ENCODE data around the gene EZR.

EZR gene

GRCh38 chr6:158776737-158777136, 42.4 kb downstream of the EZR start:
- DNase-seq (ENCODE audit: low read depth in 3 of 3), result no peak

DNA sequence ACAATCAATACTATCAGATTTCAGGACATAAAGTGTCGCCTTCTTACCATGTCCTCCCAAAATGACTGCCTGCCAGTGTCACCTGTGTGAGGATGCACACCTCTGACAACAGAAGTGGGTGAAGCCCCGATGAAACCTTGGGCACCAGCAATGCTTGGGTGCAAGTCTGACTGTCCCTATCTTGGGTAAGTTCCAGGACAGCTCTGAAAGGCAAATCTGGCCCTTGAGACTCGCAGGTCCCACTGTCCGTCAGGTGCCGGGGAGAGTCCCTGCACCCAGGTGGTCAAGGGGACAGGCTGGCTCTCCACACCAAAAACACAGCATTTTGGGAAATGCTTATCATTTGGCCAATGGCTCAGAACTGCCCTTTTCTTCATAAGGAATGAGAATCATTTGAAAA, 43.3 kb downstream of the EZR start:
- no peak for DNase-seq (ENCODE audit: low read depth in 3 of 3)

- DNase-seq (ENCODE audit: low read depth in 3 of 3), result no peak
Measured at GRCh38 chr6:158774717-158775449, 44.3 kb downstream of the EZR start.

GRCh38 chr6:158773581-158774449, 45.4 kb downstream of the EZR start:
- DNase-seq (ENCODE audit: low read depth in 3 of 3), result no peak

- no peak for DNase-seq (ENCODE audit: low read depth in 3 of 3)
Measured at GRCh38 chr6:158772851-158773371, 46.3 kb downstream of the EZR start.

- DNase-seq (ENCODE audit: low read depth in 3 of 3), result no peak
Measured at GRCh38 chr6:158772172-158772571, 47.0 kb downstream of the EZR start.

- DNase-seq (ENCODE audit: low read depth in 3 of 3), result no peak
Measured at GRCh38 chr6:158771399-158772152, 47.6 kb downstream of the EZR start.

DNA sequence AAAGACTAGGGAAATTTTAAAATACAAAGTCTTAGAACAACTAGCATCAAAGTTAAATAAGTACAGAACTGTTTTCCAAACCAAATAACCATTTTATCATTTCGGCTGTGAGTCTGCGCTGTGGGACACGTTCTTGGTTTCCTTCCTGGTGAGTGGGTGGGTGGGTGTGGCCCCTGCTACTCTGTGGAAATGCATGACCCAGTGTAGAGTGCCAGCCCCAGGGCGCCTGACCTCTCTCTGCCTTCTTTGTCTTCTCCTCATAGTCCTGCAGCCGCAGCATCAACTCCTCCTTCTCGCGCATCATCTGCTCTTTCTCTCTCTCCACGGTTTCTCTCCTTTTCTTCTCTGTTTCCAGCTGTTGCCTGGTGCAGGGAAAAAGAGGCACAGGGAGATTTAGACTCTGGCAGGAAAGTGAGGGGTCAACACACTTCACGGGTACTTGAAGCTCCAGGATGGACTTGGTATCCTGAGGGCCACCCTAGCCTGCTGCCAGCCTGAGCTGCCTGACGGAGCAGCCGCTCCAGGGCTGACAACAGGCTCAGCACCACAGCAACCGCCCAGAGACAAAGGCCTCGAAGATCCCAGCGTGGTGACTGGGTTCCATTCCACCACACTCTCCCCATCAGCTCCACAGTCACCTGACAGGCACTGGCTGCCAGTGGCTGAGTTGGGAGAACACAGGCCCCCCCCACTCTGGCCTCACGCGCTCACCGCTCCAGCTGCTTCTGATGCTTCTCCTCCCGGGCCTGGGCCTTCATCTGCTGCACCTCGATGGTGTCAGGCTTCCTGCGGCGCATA, 48.4 kb downstream of the EZR start:
- DNase-seq (ENCODE audit: low read depth in 3 of 3), result no peak

DNA sequence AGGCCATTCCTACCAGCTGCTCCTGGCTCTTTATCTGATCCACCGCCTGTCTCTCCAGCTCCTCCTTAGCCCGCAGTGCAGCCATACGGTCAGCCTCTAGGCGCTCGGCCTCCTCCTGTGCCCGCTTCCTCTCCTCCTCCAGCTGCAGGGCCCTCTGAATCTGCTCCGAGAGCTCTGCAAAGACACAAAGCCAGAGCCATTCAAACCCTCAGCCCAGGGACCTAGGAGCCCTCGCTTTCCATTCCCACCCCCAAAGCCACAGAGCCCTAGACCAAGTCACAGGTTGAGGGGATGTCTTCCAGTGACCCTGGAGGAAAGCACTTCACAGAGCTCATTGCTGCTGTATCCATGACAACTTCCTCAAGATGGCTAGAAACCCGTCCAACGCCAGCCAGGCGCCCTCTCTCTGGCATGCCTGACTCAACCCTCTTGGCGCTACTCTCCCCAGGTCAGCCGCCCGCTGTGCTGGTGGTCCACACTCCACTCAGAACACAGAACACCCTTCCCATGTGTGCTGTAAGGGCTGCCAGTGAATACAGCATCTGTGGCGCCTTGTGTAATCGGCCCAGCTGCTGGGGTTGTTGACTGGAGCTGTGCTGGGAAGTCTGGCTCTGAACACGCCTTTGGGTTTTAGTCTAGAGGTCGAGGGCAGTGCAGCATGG, 49.3 kb downstream of the EZR start:
- DNase-seq (ENCODE audit: low read depth in 3 of 3), result no peak

- no peak for DNase-seq (ENCODE audit: low read depth in 3 of 3)
Measured at GRCh38 chr6:158769234-158769770, 49.9 kb downstream of the EZR start.

GRCh38 chr6:158768436-158768835, 50.7 kb downstream of the EZR start:
- no peak for DNase-seq (ENCODE audit: low read depth in 3 of 3)

- DNase-seq (ENCODE audit: low read depth in 3 of 3), result no peak
Measured at GRCh38 chr6:158767709-158768108, 51.5 kb downstream of the EZR start.

GRCh38 chr6:158766621-158767455, 52.3 kb downstream of the EZR start:
- no peak for DNase-seq (ENCODE audit: low read depth in 3 of 3)

DNA sequence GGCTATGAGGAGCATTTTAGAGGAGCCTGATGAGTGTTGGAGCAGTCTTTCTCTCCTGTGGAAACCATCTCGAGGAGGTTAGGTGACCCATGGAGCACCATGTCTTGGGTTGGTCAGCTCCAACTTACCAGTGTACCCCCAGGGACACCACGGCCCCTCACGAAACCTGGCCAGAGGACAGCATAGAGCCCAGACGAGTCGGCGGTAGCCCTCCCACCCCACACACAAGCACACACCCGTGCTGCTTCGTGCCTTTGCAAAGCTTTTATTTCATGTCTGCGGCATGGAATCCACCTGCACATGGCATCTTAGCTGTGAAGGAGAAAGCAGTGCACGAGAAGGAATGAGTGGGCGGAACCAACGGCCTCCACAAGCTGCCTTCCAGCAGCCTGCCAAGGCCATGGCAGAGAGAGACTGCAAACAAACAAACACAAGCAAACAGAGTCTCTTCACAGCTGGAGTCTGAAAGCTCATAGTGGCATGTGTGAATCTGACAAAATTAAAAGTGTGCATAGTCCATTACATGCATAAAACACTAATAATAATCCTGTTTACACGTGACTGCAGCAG, 53.6 kb downstream of the EZR start:
- no peak for DNase-seq (ENCODE audit: low read depth in 3 of 3)

DNA sequence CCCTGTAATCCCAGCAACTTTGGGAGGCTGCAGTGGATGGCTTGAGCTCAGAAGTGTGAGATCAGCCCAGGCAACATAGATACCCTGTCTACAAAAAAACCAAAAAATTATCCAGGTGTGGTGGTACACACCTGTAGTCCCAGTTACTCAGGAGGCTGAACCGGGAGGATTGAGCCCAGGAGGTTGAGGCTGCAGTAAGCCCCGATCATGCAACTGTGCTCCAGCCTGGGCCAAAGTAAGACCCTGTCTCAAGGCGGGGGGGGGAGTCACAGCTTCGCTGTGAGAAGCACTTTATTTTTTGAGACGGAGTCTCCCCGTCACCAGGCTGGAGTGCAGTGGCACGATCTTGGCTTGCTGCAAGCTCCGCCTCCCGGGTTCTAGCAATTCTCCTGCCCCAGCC, 54.2 kb downstream of the EZR start:
- no peak for DNase-seq (ENCODE audit: low read depth in 3 of 3)

- no peak for DNase-seq (ENCODE audit: low read depth in 3 of 3)
Measured at GRCh38 chr6:158764183-158764849, 54.9 kb downstream of the EZR start.

GRCh38 chr6:158763434-158764182, 55.6 kb downstream of the EZR start:
- DNase-seq (ENCODE audit: low read depth in 3 of 3), result no peak

Measured in stimulated activated CD4-positive, alpha-beta T cell treated with anti-CD3 and anti-CD28 coated beads, TNF-alpha, amount 100 ng/mL, for 24 hours (primary cell).